CD14-positive monocyte (primary cell): Measurements from ENCODE around the gene PDIA5. TPM values are rescaled to one million over a fixed set of nuclear protein-coding genes. Genes with fewer than 3 reads are reported as not detected.

Experiments
- DNase-seq, 3 donors: peaks; one replicate each; pipeline ENCODE4 v3.0.0-alpha.2; 2011 to 2022
- H2AFZ ChIP-seq: 2 replicates; pipeline ENCODE4 v1.6.0; 2012; ENCODE audit warnings: mild to moderate bottlenecking, low read depth, low read length, inconsistent platforms; ENCODE audit not compliant: insufficient read depth, poor library complexity, severe bottlenecking
- H3K27ac ChIP-seq, 2 donors: 1 replicate in 1 of 2; 2 replicates in 1 of 2; pipeline ENCODE4 v1.5.1; 2012 to 2013; ENCODE audit warnings: low read length in 2 of 2, control low read depth in 1 of 2, inconsistent platforms in 1 of 2, low read depth in 1 of 2, mild to moderate bottlenecking in 1 of 2
- H3K27me3 ChIP-seq, 2 donors: one replicate each; pipeline versions ENCODE4 v1.6.0 to v1.6.1; 2011 to 2013; ENCODE audit warnings: low read length in 2 of 2; ENCODE audit not compliant: control insufficient read depth in 2 of 2, insufficient read depth in 2 of 2
- H3K36me3 ChIP-seq, 2 donors: replicated peaks in 1 of 2; 1 replicate in 1 of 2; 2 replicates in 1 of 2; pipeline versions ENCODE4 v1.5.1 to v1.6.1; 2012 to 2013; ENCODE audit warnings: low read length in 2 of 2, control low read depth in 1 of 2, inconsistent platforms in 1 of 2, mild to moderate bottlenecking in 1 of 2; ENCODE audit not compliant: insufficient read depth in 2 of 2, control insufficient read depth in 1 of 2
- H3K4me1 ChIP-seq, 2 donors: 1 replicate in 1 of 2; 2 replicates in 1 of 2; pipeline versions ENCODE4 v1.5.1 to v1.6.1; 2012 to 2013; ENCODE audit warnings: low read length in 2 of 2, control low read depth in 1 of 2, inconsistent platforms in 1 of 2, mild to moderate bottlenecking in 1 of 2, moderate library complexity in 1 of 2; ENCODE audit not compliant: insufficient read depth in 2 of 2, control insufficient read depth in 1 of 2
- H3K4me2 ChIP-seq: replicated peaks from 2 replicates; pipeline ENCODE3; 2012; ENCODE audit warnings: low read length, moderate library complexity, mild to moderate bottlenecking; ENCODE audit not compliant: poor library complexity, severe bottlenecking; ENCODE audit errors: extremely low read depth
- H3K4me3 ChIP-seq, 3 experiments: fragments of 200-600 bp in 1 of 3; sonication (generic) in 1 of 3; replicated peaks in 1 of 3; 1 replicate in 2 of 3; 2 replicates in 1 of 3; pipeline ENCODE4 v1.5.1; 2011 to 2013; ENCODE audit warnings: low read length in 3 of 3, mild to moderate bottlenecking in 3 of 3, control low read depth in 2 of 3, low read depth in 2 of 3, inconsistent platforms in 1 of 3, moderate library complexity in 1 of 3
- H3K79me2 ChIP-seq: 2 replicates; pipeline ENCODE4 v1.6.0; 2012; ENCODE audit warnings: mild to moderate bottlenecking, control low read depth, inconsistent platforms, low read length, moderate library complexity; ENCODE audit not compliant: insufficient read depth
- H3K9ac ChIP-seq: 2 replicates; pipeline ENCODE4 v1.6.0; 2017; ENCODE audit warnings: low read length, mild to moderate bottlenecking; ENCODE audit not compliant: insufficient read depth, poor library complexity, severe bottlenecking
- H3K9me3 ChIP-seq, 2 donors: replicated peaks in 1 of 2; 1 replicate in 1 of 2; 2 replicates in 1 of 2; pipeline versions ENCODE4 v1.5.1 to v1.6.1; 2012 to 2013; ENCODE audit warnings: low read length in 2 of 2, control low read depth in 1 of 2; ENCODE audit not compliant: control insufficient read depth in 1 of 2, insufficient read depth in 1 of 2
- H4K20me1 ChIP-seq: 2 replicates; pipeline ENCODE4 v1.6.0; 2012; ENCODE audit warnings: mild to moderate bottlenecking, low read length, control low read depth, moderate library complexity; ENCODE audit not compliant: insufficient read depth
- H3K27ac Mint-ChIP-seq, 7 donors: one replicate each; pipeline ENCODE4 v1.8.0; 2020; ENCODE audit warnings: mild to moderate bottlenecking in 7 of 7, mixed read lengths in 7 of 7, moderate library complexity in 6 of 7, inconsistent platforms in 2 of 7
- H3K27me3 Mint-ChIP-seq, 3 donors: one replicate each; pipeline ENCODE4 v1.8.0; 2021 to 2022; ENCODE audit warnings: low read depth in 3 of 3, mild to moderate bottlenecking in 3 of 3, mixed read lengths in 3 of 3, moderate library complexity in 3 of 3, inconsistent platforms in 1 of 3
- H3K36me3 Mint-ChIP-seq, 2 donors: one replicate each; pipeline ENCODE4 v1.8.0; 2020; ENCODE audit warnings: mixed read lengths in 2 of 2, inconsistent platforms in 1 of 2, mild to moderate bottlenecking in 1 of 2
- H3K4me1 Mint-ChIP-seq: one replicate; pipeline ENCODE4 v1.8.0; 2020; ENCODE audit warnings: mild to moderate bottlenecking, mixed read lengths
- H3K4me3 Mint-ChIP-seq, 2 donors: one replicate each; pipeline ENCODE4 v1.8.0; 2020; ENCODE audit warnings: mild to moderate bottlenecking in 2 of 2, mixed read lengths in 2 of 2, moderate library complexity in 1 of 2
- H3K9me3 Mint-ChIP-seq, 7 donors: one replicate each; pipeline ENCODE4 v1.8.0; 2020 to 2022; ENCODE audit warnings: mixed read lengths in 7 of 7, mild to moderate bottlenecking in 6 of 7, moderate library complexity in 6 of 7, inconsistent platforms in 2 of 7
- WGBS: methylation state at CpG from one replicate; pipeline ENCODE4 v1.1.5; 2013; ENCODE audit warnings: missing lambda C conversion rate; ENCODE audit not compliant: insufficient coverage; 5-methylcytosine and 5-hydroxymethylcytosine counted together
- intact Hi-C, 2 donors: fragments of 100-400 bp; cut with micrococcal nuclease; formaldehyde crosslinking; loops; one replicate each; pipeline versions ENCODE4 v1.15.0 to v1.15.1; 2023
- polyA plus RNA-seq, 3 donors: library from polyadenylated mRNA; depleted of rRNA in 1 of 3; unstranded in 2 of 3; stranded (reverse) in 1 of 3; fragments of 300-500 nt in 2 of 3; fragments of >200 nt in 1 of 3; fragmentation: Illumina TruSeq in 2 of 3; gene quantifications; 1 replicate in 2 of 3; 2 replicates in 1 of 3; pipeline ENCODE4 v1.2.3, GENCODE V29; 2012 to 2021
- TF ChIP-seq, protein P1 (sequence below): fragments of 200-600 bp; IDR thresholded peaks from one replicate; pipeline ENCODE4 v1.8.0; 2022; ENCODE audit warnings: antibody characterized with exemption, mild to moderate bottlenecking

The PDIA5 gene
- polyA plus RNA-seq, 3 donors: 7.1 to 10.0 (median 9.2) TPM

DNA sequence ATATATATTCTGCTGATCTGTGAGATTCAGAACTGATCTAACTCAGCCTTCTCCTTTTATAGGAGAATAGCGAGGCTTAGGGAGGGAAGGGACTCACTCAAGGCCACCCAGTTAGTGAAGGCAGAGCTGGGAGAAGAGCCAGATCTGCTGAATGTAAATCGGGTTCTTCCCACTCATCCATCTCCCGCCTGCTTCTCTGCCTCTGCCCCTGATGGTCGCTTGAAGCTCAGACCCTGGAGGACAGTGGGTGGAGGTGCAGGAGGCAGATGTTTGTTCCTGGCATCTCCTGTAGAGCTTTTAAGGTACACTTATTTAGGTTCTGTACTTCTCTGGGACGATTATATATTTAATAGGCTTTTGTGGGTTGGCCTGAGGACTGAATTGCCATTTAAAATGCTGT is 4.3 kb downstream of the PDIA5 start:
- H3K27ac Mint-ChIP-seq: peak overlapping the region in 4 of 7 donors; percentile 68 to 84 (median 82)
- no peak overlapping the region for H3K27ac ChIP-seq
- H3K36me3 Mint-ChIP-seq: peaks cover 0 to 5% of the 10 kb centered on the region in 2 donors
- TF ChIP-seq, protein P1, sequence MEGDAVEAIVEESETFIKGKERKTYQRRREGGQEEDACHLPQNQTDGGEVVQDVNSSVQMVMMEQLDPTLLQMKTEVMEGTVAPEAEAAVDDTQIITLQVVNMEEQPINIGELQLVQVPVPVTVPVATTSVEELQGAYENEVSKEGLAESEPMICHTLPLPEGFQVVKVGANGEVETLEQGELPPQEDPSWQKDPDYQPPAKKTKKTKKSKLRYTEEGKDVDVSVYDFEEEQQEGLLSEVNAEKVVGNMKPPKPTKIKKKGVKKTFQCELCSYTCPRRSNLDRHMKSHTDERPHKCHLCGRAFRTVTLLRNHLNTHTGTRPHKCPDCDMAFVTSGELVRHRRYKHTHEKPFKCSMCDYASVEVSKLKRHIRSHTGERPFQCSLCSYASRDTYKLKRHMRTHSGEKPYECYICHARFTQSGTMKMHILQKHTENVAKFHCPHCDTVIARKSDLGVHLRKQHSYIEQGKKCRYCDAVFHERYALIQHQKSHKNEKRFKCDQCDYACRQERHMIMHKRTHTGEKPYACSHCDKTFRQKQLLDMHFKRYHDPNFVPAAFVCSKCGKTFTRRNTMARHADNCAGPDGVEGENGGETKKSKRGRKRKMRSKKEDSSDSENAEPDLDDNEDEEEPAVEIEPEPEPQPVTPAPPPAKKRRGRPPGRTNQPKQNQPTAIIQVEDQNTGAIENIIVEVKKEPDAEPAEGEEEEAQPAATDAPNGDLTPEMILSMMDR: no peak
- no peaks in the 10 kb centered on the region for H4K20me1 ChIP-seq
- no CpG with 5 or more reads among the region's 5 CpGs for WGBS
- no peaks in the 10 kb centered on the region for H3K9me3 ChIP-seq
- H3K36me3 ChIP-seq: no peaks in the 10 kb centered on the region
- no peak overlapping the region for H2AFZ ChIP-seq
- peaks cover 39% of the 10 kb centered on the region for H3K4me1 Mint-ChIP-seq
- peaks cover 30 to 36% of the 10 kb centered on the region in 2 donors for H3K4me1 ChIP-seq
- no peaks in the 10 kb centered on the region for H3K27me3 ChIP-seq
- H3K9me3 Mint-ChIP-seq: no peaks in the 10 kb centered on the region
- H3K9ac ChIP-seq: no peak overlapping the region
- H3K79me2 ChIP-seq: peaks cover 80% of the 10 kb centered on the region
- H3K4me3 Mint-ChIP-seq: no peak overlapping the region
- no peak overlapping the region for H3K4me2 ChIP-seq
- DNase-seq: no peak
- no peak overlapping the region for H3K4me3 ChIP-seq
- H3K27me3 Mint-ChIP-seq: no peaks in the 10 kb centered on the region
- intact Hi-C loops: no loop called here

DNA sequence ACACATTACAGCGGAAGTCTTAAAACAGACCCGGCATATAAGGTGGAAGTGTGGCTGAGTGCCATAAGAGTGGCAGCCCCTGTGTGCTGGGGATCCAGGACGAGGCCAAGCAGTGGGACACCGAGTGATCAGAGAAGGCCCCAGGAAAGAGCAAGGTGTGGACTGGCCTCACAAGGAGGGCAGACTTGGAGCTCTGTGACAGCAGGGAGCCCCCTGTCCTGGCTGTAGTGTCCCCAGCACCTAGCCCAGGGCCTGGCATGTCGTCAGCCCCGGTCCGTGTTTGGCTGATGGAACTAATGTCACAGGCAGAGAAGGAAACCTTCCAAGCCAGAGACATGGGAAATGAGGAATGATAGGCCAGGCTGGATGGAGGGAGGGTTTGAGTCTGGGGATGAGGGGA is 4.8 kb downstream of the PDIA5 start:
- H3K79me2 ChIP-seq: peaks cover 83% of the 10 kb centered on the region
- no peaks in the 10 kb centered on the region for H3K27me3 ChIP-seq
- no peak overlapping the region for H3K4me2 ChIP-seq
- no peak for DNase-seq
- H3K4me1 ChIP-seq: peaks cover 29 to 33% of the 10 kb centered on the region in 2 donors
- no peaks in the 10 kb centered on the region for H3K36me3 ChIP-seq
- no peaks in the 10 kb centered on the region for H3K9me3 ChIP-seq
- TF ChIP-seq, protein P1: no peak
- Mint-ChIP-seq H3K4me1 (peaks cover 41% of the 10 kb centered on the region), H3K27ac (peak overlapping the region; percentile 60 to 92 (median 83)), H3K9me3 (no peaks in the 10 kb centered on the region), H3K36me3 (peaks cover 0 to 5% of the 10 kb centered on the region in 2 donors), H3K27me3 (no peaks in the 10 kb centered on the region), H3K4me3 (no peak overlapping the region)
- no peak overlapping the region for H3K4me3 ChIP-seq
- intact Hi-C loops: no loop called here
- no peak overlapping the region for H3K9ac ChIP-seq
- no peaks in the 10 kb centered on the region for H4K20me1 ChIP-seq
- WGBS: 89% methylated on average over 3 of the region's 7 CpGs
- H2AFZ ChIP-seq: peak overlapping the region; percentile 20
- peak overlapping the region in 1 of 2 donors; percentile 62 for H3K27ac ChIP-seq
